ENCODE results near the gene TASOR2.

Gene TASOR2, protein sequence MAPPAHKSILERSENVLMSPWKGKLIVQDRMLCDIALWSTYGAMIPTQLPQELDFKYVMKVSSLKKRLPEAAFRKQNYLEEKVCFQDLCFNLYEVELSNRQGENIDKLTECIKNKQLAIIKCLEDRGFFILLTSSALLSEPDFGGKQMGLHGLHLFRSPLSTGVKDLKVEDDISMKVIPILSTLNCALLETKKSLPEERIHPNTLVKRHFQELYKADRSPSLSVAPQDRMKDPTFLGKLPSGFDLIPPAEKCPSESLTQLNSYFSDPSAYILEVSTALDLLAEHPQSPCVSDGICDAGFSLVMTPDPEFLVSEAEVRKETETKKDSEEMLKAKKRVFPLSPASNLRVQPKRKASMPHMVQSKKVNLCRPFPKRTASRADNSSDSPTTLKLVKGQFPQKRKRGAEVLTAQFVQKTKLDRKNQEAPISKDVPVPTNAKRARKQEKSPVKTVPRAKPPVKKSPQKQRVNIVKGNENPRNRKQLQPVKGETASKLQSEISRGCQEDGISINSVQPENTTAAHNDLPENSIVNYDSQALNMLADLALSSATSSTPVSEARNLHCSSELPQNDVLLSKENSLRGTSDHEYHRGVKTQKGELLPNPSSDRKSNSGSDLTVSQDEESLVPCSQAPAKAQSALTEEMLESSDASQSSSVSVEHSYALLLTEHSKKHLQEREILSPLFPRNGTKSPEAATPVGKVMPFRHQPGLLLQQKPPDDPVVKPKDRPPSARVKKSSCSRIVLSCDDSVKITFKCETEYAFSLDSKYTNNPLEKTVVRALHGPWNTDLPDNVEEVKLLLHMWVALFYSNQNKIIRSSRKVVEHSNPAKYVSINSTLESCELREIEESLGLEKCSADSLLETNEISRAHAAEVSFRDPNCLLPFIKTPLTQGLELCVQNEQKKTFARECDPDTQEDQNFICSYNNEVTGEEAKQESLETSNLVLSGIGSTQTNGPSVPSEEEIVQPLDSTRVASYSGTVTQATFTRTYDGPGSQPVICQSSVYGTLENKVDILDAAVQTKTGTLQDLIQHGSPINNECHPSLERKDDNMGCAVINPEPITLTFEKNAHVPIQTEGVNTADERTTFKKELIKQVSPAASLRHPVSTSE (N-terminal part only)

GRCh38 chr10:5684318-5684970 lies at the start of gene TASOR2:
TASOR2 (plus strand) TSS chr10:5684838; CDS start chr10:5720643, 35,805 bp downstream.
- TF ChIP-seq GATA3 (IDR thresholded peaks at IDR 0.05; ENCODE audit: low read depth, low read length) (no peak), GATA2 (IDR thresholded peaks at IDR 0.05; ENCODE audit: low read depth, low read length) (no peak; the same call in 1 of the 2 replicates)

- TF ChIP-seq GATA2 (IDR thresholded peaks at IDR 0.05; ENCODE audit: low read depth, low read length) (no peak), GATA3 (IDR thresholded peaks at IDR 0.05; ENCODE audit: low read depth, low read length) (no peak)
Measured at GRCh38 chr10:5634918-5635317, 49.7 kb upstream of the TASOR2 start.

DNA sequence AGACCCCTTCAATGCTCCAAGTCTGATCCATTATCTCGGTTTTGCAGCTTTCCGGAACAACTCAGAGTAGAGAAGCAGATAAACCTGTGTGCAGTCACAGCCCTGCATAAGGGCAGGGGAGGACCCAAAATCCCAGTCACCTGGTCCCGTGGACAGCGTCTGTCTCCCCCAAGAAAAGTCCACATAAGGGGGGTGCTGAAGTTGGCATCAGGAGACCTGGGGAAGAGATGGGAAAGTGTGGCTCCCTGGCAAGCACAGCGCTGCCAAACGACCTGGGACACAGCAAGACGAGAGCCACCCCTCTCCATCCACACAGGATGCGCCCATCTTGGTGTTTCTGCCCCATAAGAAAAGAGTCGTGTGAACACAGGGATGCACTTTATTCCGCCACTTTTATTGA lies 46.1 kb upstream of the TASOR2 start:
- no peak for TF ChIP-seq GATA2 (IDR thresholded peaks at IDR 0.05; ENCODE audit: low read depth, low read length)

DNA sequence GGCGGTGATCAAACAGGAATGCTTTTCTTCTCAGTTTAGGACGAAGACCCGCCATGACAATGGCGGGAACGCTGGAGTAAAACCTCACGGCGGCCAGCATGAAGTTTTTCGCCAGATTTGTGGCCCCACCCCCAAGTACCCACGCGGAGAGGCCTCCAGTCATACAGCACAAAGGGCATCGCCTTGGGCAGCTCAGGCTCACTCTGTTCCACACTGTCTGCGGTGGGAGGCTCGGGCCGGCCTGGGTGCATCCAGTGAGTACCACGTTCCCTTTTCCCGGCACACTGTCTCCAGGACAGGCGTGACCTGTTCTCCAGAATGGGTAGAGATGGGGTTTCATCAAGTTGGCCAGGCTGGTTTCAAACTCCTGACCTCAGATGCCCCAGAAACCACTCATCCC lies 45.6 kb upstream of the TASOR2 start:
- TF ChIP-seq GATA3 (IDR thresholded peaks at IDR 0.05; ENCODE audit: low read depth, low read length) (no peak), GATA2 (IDR thresholded peaks at IDR 0.05; ENCODE audit: low read depth, low read length) (no peak)

DNA sequence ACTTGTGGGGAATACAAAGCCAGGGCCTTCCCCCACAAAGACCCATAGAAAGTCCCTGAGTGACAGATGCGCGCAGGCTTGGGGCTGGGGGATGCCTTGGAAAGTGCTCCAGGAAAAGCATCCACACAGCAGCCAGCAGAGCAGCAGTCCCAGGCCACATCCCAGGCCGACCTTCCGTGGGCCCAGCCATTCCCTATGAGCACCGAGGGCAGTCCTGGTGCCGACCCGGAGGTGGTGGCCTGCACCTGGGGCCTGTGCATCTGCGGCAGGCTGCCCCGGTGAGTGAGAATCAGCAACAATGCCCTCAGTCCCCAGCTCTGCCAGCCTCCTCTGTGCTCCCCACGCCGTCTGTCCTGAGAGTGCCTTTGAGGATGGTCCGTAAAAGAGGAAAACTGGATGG lies 44.6 kb upstream of the TASOR2 start:
- no peak for TF ChIP-seq GATA2 (IDR thresholded peaks at IDR 0.05; ENCODE audit: low read depth, low read length)
- no peak for TF ChIP-seq GATA3 (IDR thresholded peaks at IDR 0.05; ENCODE audit: low read depth, low read length)

GRCh38 chr10:5640501-5640900 lies 44.1 kb upstream of the TASOR2 start:
- no peak for TF ChIP-seq GATA3 (IDR thresholded peaks at IDR 0.05; ENCODE audit: low read depth, low read length)

GRCh38 chr10:5641501-5641900 lies 43.1 kb upstream of the TASOR2 start:
- TF ChIP-seq GATA2 (IDR thresholded peaks at IDR 0.05; ENCODE audit: low read depth, low read length) = no peak
- TF ChIP-seq GATA3 (IDR thresholded peaks at IDR 0.05; ENCODE audit: low read depth, low read length) = no peak

DNA sequence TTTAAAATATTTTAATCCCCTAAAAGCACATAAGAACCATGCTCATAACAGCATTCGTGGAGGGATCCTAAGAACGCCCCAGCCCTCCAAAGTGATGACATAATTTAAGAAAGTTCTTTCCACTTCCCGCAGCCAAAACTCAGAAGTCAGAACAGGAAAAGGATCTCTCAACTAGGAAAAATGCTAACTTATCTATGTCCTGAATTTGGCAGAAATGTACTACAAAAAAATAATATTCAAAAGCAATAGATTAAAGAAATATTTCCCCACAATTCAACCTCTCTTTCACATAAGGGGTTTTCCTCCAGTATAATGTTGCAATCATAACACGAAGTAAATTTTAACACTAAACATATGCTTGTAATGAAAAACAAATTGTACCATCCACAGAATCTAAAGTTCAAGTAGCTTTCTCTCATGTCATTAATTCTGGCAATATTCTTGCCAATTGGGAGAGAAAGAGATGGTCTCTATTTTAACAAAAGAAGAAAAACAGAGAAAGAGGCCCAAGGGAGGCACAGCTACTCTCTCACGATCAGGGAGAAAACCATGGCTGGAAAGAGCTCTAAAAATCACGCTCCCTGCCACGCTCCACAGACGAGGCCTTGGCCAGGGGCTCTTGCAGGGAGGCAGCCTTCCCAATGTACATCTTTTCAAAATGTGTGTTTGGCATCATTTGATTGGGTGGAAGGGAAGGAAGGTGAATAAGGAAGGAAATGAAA lies 41.1 kb upstream of the TASOR2 start:
- TF ChIP-seq GATA2 (IDR thresholded peaks at IDR 0.05; ENCODE audit: low read depth, low read length) (no peak), GATA3 (IDR thresholded peaks at IDR 0.05; ENCODE audit: low read depth, low read length) (no peak)

DNA sequence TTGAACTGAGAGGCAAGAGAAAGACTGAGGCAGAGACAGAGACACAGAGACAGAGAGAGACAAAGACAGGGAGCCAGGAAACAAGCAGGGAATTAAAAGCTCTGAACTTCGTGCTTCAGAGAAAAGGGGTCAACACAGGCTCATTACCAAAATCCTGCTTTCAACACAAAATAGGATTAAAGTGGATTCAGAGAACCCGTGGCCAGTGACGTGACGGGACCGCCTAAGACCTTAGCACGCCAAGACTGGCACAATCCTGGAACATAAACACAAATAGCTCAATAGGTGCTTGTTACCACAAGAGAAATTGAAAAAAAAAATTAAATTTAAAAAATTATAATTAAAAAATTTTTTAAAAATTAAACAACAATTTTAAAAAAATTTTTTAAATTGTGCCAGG lies 39.7 kb upstream of the TASOR2 start:
- TF ChIP-seq GATA3 (IDR thresholded peaks at IDR 0.05; ENCODE audit: low read depth, low read length) (no peak), GATA2 (IDR thresholded peaks at IDR 0.05; ENCODE audit: low read depth, low read length) (no peak)

DNA sequence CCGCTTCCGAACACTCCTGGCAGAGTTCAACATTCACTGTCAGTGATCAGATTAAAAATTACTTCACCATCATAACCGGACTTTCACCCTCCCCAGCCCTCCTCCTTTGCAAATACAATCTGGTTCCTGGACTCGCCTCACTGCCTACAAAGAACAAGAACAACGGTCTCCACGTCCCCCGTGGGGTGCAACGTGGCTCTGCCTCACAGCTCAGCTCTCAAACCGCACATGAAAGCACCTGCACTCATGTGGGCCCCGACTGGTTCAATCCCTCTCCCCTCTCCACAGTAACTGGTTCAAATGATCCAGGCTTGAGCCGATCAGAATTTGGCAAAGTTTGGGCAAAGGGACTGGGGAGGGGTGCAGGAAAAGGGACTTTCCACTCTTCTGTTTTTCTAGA lies 39.3 kb upstream of the TASOR2 start:
- no peak for TF ChIP-seq GATA2 (IDR thresholded peaks at IDR 0.05; ENCODE audit: low read depth, low read length)
- TF ChIP-seq GATA3 (IDR thresholded peaks at IDR 0.05; ENCODE audit: low read depth, low read length) = no peak

DNA sequence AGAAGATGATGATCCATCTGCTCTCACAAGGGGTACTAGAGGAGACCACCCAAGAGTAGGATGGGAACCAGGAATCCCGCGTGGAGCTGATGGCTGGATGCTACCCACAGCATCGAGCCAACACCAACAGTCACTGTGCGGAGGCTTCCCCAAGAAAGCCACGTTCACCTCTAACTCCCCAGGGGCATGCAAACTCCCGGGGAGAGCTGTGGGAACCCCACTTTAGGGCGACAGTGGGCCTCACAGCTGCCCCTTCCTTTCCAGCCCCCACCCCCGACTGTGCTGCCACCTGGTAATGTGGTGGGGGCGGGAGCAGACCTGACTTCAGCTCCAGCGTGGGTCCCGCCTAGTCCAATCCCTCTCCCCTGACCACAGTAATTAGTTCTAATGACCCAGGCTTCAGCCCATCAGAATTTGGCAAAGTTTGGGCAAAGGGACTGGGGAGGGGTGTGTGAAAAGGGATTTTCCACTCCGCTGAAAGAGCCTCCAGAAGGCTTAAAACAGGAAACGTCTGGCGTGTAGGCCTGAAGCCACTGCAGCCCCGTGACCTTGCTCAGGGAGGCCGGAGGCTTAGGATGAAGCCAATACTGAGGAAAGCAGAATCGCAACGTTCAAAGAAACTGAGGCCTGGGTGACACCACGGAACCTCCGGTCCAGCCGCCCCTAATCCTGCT lies 38.6 kb upstream of the TASOR2 start:
- no peak for TF ChIP-seq GATA3 (IDR thresholded peaks at IDR 0.05; ENCODE audit: low read depth, low read length)
- TF ChIP-seq GATA2 (IDR thresholded peaks at IDR 0.05; ENCODE audit: low read depth, low read length) = no peak

DNA sequence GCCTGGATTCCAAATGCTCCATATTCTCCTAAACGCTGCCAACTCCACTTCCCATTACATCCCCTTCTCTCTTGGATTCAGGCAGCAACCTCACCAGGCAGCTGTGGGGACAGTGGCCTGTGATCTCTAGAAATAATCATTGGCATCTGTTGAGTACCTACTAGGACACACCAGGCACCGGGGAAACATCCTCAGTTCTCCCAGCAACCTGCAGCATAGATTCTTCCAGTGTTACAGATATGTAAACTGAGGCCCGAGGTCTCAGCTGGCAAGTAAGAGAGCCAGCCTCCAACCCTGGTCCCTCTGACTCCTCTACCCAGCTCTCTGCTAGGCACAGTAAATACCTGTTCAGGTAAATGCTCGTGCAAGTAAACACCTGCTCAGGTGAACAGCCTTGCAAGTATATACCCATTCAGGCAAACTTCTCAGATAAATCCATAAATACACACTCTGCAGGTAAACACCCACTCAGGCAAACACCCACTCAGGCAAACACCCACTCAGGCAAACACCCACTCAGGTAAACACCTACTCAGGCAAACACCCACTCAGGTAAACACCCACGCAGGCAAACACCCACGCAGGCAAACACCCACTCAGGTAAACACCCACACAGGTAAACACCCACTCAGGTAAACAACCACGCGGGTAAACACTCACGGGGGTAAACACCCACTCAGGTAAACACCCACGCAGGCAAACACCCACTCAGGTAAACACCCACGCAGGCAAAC lies 37.0 kb upstream of the TASOR2 start:
- TF ChIP-seq GATA2 (IDR thresholded peaks at IDR 0.05; ENCODE audit: low read depth, low read length) (no peak), GATA3 (IDR thresholded peaks at IDR 0.05; ENCODE audit: low read depth, low read length) (no peak)

Measured in SH-SY5Y (cell line).